Activated T-cell treated with anti-CD3 and anti-CD28 coated beads, Interleukin-2, amount 50 U/mL, for 24 hours (primary cell): ENCODE results near the gene GALNT5.
"Not testable (repeated sequence)": the region's sequence is repeated elsewhere in the genome, so short reads cannot be mapped to it uniquely, and the experiment has no call there.

Experiments used
- DNase-seq: peaks from one replicate; pipeline ENCODE4 v3.0.0-alpha.2; 2020
- H3K27ac Mint-ChIP-seq: 2 replicates; pipeline ENCODE4 v1.8.0; 2020; ENCODE audit warnings: mild to moderate bottlenecking, mixed read lengths
- H3K27me3 Mint-ChIP-seq: 2 replicates; pipeline ENCODE4 v1.8.0; 2020; ENCODE audit warnings: mixed read lengths
- H3K36me3 Mint-ChIP-seq: 2 replicates; pipeline ENCODE4 v1.8.0; 2020; ENCODE audit warnings: low read depth, mixed read lengths
- H3K4me1 Mint-ChIP-seq: 2 replicates; pipeline ENCODE4 v1.8.0; 2020; ENCODE audit warnings: low read depth, mixed read lengths
- H3K4me3 Mint-ChIP-seq: 2 replicates; pipeline ENCODE4 v1.8.0; 2020; ENCODE audit warnings: mild to moderate bottlenecking, moderate library complexity, mixed read lengths
- H3K9me3 Mint-ChIP-seq: 2 replicates; pipeline ENCODE4 v1.8.0; 2020; ENCODE audit warnings: mixed read lengths

Gene GALNT5, protein sequence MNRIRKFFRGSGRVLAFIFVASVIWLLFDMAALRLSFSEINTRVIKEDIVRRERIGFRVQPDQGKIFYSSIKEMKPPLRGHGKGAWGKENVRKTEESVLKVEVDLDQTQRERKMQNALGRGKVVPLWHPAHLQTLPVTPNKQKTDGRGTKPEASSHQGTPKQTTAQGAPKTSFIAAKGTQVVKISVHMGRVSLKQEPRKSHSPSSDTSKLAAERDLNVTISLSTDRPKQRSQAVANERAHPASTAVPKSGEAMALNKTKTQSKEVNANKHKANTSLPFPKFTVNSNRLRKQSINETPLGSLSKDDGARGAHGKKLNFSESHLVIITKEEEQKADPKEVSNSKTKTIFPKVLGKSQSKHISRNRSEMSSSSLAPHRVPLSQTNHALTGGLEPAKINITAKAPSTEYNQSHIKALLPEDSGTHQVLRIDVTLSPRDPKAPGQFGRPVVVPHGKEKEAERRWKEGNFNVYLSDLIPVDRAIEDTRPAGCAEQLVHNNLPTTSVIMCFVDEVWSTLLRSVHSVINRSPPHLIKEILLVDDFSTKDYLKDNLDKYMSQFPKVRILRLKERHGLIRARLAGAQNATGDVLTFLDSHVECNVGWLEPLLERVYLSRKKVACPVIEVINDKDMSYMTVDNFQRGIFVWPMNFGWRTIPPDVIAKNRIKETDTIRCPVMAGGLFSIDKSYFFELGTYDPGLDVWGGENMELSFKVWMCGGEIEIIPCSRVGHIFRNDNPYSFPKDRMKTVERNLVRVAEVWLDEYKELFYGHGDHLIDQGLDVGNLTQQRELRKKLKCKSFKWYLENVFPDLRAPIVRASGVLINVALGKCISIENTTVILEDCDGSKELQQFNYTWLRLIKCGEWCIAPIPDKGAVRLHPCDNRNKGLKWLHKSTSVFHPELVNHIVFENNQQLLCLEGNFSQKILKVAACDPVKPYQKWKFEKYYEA

DNA sequence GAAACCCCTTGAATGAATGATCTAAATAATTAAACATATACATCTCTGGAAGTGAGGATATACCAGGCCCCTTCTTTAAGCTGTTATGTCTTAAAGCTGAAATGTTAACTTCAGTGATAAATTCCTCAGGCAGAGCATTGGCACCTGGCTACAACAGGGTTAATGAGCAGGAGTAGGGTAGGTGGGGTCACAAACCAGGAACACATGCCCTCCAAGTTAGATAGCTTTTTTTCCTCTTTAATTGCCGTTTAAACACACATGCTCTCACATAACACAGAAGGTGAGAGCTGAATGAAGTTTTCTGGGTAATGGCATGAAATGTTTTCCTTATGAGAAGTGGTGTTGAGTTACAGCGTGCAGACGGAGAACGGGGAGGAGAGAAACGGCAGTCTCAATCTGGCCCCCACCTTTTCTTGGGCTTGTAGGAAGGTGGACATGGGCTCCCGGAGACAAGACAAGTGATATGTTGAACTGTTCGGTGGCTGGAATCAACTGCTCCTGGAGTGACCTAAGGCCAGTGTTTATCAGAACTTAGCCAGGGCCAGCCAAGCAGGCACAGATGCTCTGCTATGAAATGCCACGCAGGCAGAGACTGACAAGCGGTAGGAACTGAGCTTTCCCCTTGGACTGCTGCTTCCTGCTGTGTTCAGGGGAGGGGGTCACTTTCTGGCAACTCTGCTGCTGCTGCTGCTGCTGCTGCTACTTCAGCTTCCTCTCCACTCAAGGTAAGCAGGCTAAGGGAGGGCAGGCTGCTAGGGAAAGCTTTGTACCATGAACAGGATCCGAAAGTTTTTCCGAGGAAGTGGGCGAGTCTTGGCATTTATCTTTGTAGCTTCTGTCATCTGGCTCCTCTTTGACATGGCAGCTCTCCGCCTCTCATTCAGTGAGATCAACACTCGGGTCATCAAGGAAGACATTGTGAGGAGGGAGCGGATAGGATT is at the start of gene GALNT5:
GALNT5 (plus strand) TSS at position 394 of the 941 bp plus-strand sequence; CDS start at position 772, 378 bp downstream.
- Mint-ChIP-seq H3K27ac (peak within 1 kb of the TSS; percentile 73), H3K4me1 (peaks cover 55% of the 10 kb centered on the region), H3K9me3 (no peaks in the 10 kb centered on the region), H3K36me3 (no peaks in the 10 kb centered on the region), H3K27me3 (peaks cover 16% of the 10 kb centered on the region), H3K4me3 (no peak within 1 kb of the TSS)
- no peak for DNase-seq

DNA sequence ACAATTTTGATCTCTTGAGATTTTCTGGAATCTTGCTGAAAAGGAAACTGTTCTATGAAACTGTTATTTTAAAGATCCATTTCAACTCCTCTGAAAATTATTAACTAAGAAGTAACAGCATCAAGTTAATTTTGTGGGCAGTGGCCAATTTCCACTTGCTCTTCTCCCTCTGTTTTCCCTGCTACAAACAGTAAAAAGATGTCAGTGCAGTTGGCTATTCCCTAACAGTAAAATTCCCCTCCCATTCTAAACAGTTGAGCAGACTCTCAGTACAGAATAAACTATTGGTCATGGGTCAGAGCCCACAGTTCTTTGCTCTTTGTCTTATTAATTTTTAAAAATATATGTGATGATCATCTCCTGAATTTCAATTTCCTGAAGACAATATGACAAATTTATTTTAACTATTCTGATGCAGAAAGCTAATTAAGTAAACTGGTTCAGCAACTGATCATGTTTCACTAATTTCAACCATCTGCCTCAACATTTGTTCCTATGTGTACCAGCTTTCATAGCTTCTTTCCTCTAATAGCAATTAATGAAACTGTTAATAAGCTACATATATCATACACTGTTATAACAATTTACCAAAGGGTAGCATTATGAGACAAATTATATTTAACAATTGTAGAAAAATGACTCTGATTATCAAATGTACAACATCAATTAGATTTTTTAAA is 41.1 kb upstream of the GALNT5 start:
- H3K9me3 Mint-ChIP-seq: no peaks in the 10 kb centered on the region
- H3K27me3 Mint-ChIP-seq: peaks cover 18% of the 10 kb centered on the region
- H3K4me3 Mint-ChIP-seq: no peak overlapping the region
- no peaks in the 10 kb centered on the region for H3K36me3 Mint-ChIP-seq
- no peak overlapping the region for H3K27ac Mint-ChIP-seq
- H3K4me1 Mint-ChIP-seq: no peaks in the 10 kb centered on the region
- no peak for DNase-seq

DNA sequence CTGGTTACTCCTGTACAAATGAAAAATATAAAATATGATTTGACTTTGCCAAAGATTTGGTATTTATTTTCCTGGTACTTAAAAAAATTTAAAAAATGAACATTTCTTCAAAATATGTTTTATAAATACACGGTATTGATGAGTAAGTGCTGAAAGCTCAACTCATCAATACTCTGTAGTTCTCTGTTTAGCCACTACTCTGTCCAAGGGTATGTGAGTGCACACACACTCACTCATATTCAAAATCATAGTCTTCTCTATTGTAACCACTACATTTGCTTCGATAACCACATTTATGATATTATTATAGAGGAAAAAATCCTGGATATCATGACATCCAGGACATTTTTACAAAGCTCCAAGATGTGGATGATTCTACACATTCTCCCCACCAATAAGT is 40.1 kb upstream of the GALNT5 start:
- no peak overlapping the region for H3K27ac Mint-ChIP-seq
- H3K9me3 Mint-ChIP-seq: no peaks in the 10 kb centered on the region
- H3K4me3 Mint-ChIP-seq: no peak overlapping the region
- H3K4me1 Mint-ChIP-seq: no peaks in the 10 kb centered on the region
- no peak for DNase-seq
- H3K36me3 Mint-ChIP-seq: no peaks in the 10 kb centered on the region
- H3K27me3 Mint-ChIP-seq: peaks cover 18% of the 10 kb centered on the region

GRCh38 chr2:157218911-157219310 is 38.6 kb upstream of the GALNT5 start:
- H3K27me3 Mint-ChIP-seq: peaks cover 19% of the 10 kb centered on the region
- DNase-seq: no peak
- no peaks in the 10 kb centered on the region for H3K9me3 Mint-ChIP-seq
- H3K4me1 Mint-ChIP-seq: no peaks in the 10 kb centered on the region
- no peak overlapping the region for H3K27ac Mint-ChIP-seq
- H3K36me3 Mint-ChIP-seq: no peaks in the 10 kb centered on the region
- no peak overlapping the region for H3K4me3 Mint-ChIP-seq

DNA sequence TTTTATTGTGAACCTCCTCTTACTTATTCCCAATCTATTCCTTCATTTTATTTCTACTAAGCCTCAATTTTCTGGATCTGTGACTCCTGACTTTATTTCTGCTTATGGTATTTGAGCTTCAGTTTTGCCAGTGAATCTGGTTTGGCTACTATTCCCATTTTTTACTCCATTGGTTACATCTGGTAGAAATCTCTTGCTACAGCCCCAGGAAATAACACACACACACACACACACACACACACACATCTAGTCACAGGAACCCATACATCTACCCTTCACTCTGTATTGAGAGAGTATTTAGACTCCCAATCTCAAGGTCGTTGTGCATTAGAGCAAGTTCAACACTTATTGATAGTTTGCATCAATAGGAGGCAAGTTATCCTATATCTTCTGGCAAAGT is 37.0 kb upstream of the GALNT5 start:
- Mint-ChIP-seq H3K4me3 (no peak overlapping the region), H3K4me1 (no peaks in the 10 kb centered on the region), H3K27ac (no peak overlapping the region), H3K9me3 (no peaks in the 10 kb centered on the region), H3K36me3 (no peaks in the 10 kb centered on the region), H3K27me3 (peaks cover 22% of the 10 kb centered on the region)
- DNase-seq: no peak

DNA sequence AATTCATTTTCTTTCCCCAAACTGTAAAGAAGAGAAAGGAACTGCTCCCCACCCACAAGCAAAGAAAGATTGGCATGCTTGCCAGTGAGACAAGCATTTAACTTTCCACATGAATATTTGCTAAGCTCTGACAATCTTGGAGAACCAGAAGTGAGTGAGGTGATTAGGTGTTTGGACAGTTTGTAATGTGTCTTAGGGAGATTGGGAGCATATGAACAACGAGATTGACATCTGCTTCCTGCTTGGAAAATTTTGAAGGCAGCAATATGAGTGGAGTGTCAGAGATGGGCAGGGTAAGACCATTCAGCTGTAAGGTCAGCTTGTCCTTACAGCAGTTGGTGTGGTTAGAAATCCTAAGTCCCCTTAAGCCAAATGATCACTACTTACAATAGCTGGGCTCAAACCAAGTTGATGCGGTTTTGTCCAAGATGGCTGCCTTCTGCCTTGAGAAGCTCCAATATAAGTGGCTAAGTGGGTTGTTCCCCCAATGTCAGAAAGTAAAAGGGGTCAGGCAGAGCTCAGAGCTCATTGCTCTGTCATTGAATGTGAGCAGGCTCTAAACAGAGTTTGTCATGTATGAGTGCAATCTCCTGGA is 36.0 kb upstream of the GALNT5 start:
- H3K9me3 Mint-ChIP-seq: no peaks in the 10 kb centered on the region
- H3K4me3 Mint-ChIP-seq: no peak overlapping the region
- peaks cover 22% of the 10 kb centered on the region for H3K27me3 Mint-ChIP-seq
- H3K27ac Mint-ChIP-seq: no peak overlapping the region
- H3K4me1 Mint-ChIP-seq: no peaks in the 10 kb centered on the region
- DNase-seq: no peak
- no peaks in the 10 kb centered on the region for H3K36me3 Mint-ChIP-seq

DNA sequence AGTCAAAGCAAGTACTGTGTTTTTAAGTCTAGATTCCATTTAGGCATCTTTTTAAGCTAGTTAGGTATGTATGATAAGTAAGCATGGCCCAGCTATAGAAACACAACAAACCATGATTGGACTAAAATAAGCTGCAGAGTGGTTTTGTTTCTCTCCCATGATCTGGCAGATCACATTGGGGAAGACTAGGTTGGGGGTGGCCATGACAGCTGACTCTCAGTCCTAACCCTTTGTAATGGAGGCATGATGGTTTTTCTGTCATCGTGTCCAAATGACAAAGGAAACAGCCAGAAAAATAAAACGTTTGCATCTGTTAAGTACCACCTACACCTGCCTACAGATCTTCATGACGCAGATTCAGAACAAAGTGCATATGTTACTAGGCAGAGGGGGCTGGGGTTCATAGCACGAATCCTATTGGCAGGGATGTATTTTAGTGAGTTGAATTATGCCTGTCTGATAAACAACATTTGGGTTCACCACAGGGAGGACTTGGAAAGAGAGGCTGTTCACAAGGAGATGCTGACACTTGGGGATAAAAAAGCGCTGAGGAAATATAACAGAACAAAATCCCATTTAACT is 33.8 kb upstream of the GALNT5 start:
- no peak overlapping the region for H3K27ac Mint-ChIP-seq

DNA sequence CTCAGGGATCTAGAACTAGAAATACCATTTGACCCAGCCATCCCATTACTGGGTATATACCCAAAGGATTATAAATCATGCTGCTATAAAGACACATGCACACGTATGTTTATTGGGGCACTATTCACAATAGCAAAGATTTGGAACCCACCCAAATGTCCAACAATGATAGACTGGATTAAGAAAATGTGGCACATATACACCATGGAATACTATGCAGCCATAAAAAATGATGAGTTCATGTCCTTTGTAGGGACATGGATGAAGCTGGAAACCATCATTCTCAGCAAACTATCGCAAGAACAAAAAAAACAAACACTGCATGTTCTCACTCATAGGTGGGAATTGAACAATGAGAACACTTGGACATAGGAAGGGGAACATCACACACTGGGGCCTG is 33.1 kb upstream of the GALNT5 start:
- H3K4me3 Mint-ChIP-seq, H3K9me3 Mint-ChIP-seq, H3K27me3 Mint-ChIP-seq, H3K4me1 Mint-ChIP-seq, DNase-seq, H3K27ac Mint-ChIP-seq, H3K36me3 Mint-ChIP-seq: not testable (repeated sequence)

More for the DNA sequence above, 33.8 kb upstream of the GALNT5 start:
- Mint-ChIP-seq H3K9me3 (no peaks in the 10 kb centered on the region), H3K27me3 (peaks cover 14% of the 10 kb centered on the region), H3K36me3 (no peaks in the 10 kb centered on the region), H3K4me1 (no peaks in the 10 kb centered on the region), H3K4me3 (no peak overlapping the region)
- no peak for DNase-seq

DNA sequence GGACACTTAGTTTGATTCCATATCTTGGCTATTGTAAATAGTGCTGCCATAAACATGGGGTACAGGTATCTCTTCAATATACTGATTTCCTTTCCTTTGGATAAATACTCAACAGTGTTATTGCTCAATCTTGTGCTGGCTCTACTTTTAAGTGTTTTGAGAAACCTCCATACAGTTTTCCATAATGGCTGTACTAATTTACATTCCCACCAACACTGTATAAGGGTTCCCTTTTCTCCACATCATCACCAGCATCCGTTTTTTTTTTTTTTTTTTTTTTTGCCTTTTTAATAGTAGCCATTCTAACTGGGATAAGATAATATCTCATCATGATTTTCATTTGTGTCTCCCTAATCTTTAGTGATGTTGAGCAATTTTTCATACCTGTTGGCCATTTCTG is 29.9 kb upstream of the GALNT5 start:
- DNase-seq: no peak
- Mint-ChIP-seq H3K36me3 (no peaks in the 10 kb centered on the region), H3K9me3 (no peaks in the 10 kb centered on the region), H3K27ac (no peak overlapping the region), H3K4me3 (no peak overlapping the region), H3K4me1 (no peaks in the 10 kb centered on the region), H3K27me3 (peaks cover 22% of the 10 kb centered on the region)

- Mint-ChIP-seq H3K4me3 (no peak overlapping the region), H3K27me3 (peaks cover 21% of the 10 kb centered on the region), H3K27ac (no peak overlapping the region), H3K4me1 (no peaks in the 10 kb centered on the region), H3K36me3 (no peaks in the 10 kb centered on the region), H3K9me3 (no peaks in the 10 kb centered on the region)
- DNase-seq: no peak
Observed at GRCh38 chr2:157228946-157229345, 28.6 kb upstream of the GALNT5 start.

GRCh38 chr2:157229572-157229971 is 27.9 kb upstream of the GALNT5 start:
- DNase-seq: no peak
- Mint-ChIP-seq H3K36me3 (no peaks in the 10 kb centered on the region), H3K4me3 (no peak overlapping the region), H3K27ac (no peak overlapping the region), H3K9me3 (no peaks in the 10 kb centered on the region), H3K4me1 (no peaks in the 10 kb centered on the region), H3K27me3 (peaks cover 24% of the 10 kb centered on the region)

GRCh38 chr2:157231476-157231875 is 26.0 kb upstream of the GALNT5 start:
- no peak for DNase-seq
- H3K4me3 Mint-ChIP-seq: no peak overlapping the region
- no peaks in the 10 kb centered on the region for H3K36me3 Mint-ChIP-seq
- H3K27ac Mint-ChIP-seq: no peak overlapping the region
- peaks cover 30% of the 10 kb centered on the region for H3K27me3 Mint-ChIP-seq
- no peaks in the 10 kb centered on the region for H3K9me3 Mint-ChIP-seq
- no peaks in the 10 kb centered on the region for H3K4me1 Mint-ChIP-seq

DNA sequence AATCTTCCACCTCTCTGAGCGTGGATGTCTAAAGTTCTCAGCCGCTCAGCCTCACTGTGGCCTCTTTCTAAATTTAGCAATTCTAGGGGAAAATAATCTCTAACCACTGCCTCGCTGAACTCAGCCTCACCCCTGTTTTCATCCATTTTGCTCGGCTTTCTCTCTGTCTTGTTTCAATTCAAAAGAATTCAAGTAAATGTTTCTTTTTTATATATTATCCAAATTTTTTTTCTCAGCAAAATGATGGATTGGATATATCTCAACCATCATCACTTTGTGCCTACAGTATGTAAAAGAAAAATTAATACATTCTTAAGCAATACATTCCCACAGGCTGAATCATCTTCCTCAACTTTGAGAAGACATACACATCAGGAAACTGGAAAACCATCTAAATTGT is 24.0 kb upstream of the GALNT5 start:
- H3K4me3 Mint-ChIP-seq: no peak overlapping the region
- no peaks in the 10 kb centered on the region for H3K9me3 Mint-ChIP-seq
- no peak for DNase-seq
- H3K27ac Mint-ChIP-seq: no peak overlapping the region
- H3K27me3 Mint-ChIP-seq: peaks cover 40% of the 10 kb centered on the region
- H3K4me1 Mint-ChIP-seq: no peaks in the 10 kb centered on the region
- no peaks in the 10 kb centered on the region for H3K36me3 Mint-ChIP-seq
